ENCODE measurements around the gene PHC1. TPM values are rescaled to one million over a fixed set of nuclear protein-coding genes. Genes with fewer than 3 reads are reported as not detected.
A peak's percentile ranks its signal among the peaks of the same experiment; 100 is the strongest.
"Not testable (repeated sequence)": the region's sequence is repeated elsewhere in the genome, so short reads cannot be mapped to it uniquely, and the experiment has no call there.

PHC1 gene
- 58.2 and 79.5 TPM in 2 replicates for polyA plus RNA-seq (2014; cell fraction: cytosol; rRNA removed)
- polyA plus RNA-seq (2014; cell fraction: nucleus; rRNA removed) = 135 and 197 TPM in 2 replicates

DNA sequence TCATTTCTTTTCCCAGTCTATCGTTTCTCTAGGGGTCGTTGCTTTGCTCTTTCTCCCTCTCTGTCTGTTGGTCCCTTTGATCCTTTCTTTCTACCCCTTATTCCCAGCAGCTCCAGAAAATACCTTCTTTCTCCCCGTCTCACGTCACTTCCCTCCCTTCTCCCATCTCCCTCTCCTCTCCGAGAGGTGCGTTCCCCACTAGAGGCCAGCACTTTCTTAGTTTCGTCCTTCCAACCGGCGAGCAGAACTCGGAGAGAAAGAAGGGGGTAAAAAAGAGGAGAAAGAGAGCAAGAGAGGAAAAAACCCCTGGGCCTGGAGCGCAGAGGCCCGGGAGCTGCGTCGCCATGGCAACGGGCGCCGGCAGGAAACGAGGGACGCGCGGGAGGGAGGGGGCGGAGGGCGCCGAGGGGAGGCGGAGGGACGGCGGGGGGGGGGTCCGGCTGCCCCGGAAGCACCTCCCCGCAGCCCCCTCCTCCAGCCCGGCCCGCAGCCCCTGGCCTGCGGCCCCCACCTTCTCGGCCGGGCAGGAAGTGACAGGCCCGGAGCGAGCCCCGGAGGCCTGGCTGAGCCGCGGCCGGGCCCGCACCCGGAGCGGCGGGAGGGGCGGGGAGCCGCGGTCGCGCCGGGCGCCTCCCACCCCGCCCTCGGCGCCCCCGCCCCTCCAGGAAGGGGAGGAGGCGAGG lies at the start of gene PHC1:
TSS of gene PHC1 (plus strand) at position 477 of the 683 bp plus-strand sequence. CDS start 3,169 bp downstream, outside the sequence.
- peak; percentile 90 for DNase-seq (ENCODE audit: low spot score)

DNA sequence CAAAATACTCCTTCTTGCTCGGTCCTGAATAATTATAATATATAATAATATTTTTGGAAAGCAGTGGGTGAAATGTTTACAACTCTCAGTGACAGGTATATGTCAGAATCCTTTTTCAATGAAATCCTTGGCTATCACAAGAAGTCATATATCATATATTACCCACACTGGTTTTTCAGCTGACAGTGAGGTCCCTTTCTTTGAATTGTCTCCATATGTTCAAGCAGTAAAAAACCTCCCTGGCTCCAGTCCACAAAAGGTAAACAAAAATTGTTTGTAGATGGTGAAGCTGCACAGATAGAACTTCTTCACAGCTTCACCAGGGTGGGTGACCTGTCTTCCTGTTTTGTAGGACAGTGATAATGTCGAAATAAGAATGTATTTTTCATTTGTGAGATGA lies 47.9 kb upstream of the PHC1 start:
- DNase-seq (ENCODE audit: low spot score) = no peak

DNA sequence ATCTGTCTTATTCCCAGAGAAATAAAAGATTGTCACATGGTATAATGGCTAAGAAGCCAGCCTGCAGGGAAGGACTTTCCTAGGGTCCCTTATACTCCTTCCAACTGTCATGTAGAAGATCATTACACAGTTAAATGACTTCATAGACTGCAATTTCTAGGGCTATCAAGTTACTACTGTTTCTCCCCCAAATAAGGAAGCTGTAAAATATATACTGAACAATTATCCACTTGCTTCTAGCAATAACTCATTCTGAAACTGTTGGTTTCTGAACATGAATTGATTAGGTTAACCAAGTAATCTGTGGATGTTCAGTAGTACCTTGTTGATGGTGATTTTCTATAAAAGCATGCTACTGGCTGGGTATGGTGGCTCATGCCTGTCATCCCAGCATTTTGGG lies 47.3 kb upstream of the PHC1 start:
- no peak for DNase-seq (ENCODE audit: low spot score)

DNA sequence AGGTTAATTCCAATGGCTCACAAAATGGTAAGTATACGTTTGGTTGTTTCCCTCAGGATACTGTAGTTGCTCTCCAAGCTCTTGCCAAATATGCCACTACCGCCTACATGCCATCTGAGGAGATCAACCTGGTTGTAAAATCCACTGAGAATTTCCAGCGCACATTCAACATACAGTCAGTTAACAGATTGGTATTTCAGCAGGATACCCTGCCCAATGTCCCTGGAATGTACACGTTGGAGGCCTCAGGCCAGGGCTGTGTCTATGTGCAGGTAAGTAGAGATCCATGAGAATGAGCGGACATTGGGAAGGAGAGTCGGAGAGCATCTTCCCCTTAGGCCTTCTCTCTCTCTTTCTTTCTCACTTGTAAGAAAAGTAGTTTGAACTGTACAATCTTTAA lies 46.5 kb upstream of the PHC1 start:
- no peak for DNase-seq (ENCODE audit: low spot score)

DNA sequence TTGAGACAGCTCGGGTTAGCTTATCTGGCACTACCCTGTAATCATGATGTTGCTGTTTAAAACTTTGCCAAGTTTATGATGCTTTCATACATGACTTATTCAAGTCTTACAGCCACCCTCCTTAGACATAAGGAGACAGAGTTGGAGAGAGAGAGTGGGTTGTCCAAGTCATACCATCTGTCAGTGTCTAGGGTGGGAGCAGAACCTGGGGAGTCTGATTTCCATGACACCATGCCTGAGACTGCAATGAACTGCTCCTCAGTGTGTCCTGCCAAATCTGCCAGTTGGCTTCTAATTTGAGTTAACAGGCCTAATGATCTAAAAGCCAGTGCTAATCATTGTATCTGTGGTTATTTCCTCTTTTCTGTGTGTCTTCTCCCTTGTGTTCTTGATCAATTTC lies 43.7 kb upstream of the PHC1 start:
- no peak for DNase-seq (ENCODE audit: low spot score)

DNA sequence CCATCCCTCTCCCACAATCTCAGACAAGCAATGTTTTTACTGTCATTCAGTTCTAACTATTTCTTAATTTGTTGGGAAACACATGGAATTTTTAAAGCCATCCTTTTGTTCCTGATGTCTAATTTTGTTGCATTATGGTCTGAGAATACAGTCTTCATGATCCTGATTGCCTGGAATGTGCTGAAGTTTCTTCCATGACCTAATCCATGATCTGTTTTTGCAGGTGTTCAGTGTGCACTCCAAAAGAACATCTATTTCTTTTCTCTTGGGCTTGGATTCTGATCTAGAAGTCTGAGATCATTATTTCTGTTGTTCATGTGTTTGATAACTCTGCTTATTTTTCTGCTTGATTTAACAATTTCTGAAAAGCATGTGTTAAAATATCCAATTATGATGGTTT lies 43.2 kb upstream of the PHC1 start:
- DNase-seq (ENCODE audit: low spot score) = no peak

DNA sequence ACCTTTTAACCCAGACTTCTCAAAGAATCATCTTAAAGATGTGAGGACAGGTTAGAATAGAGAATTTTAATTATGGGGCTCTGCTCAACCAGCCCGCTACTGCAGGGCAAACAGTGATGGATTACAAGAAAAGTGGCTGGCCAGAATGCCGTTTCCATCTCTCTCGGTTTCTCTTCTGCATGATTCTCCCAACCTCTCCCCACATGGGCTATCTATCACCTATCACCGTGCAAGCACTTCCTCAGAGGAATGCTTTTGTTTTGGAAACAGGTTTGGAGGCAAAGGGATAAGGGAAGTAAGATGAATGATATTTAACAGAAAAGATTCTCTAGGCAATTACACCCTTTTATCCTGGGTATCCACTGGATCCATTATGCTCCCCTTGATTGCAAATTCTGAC lies 37.4 kb upstream of the PHC1 start:
- DNase-seq (ENCODE audit: low spot score) = no peak

DNA sequence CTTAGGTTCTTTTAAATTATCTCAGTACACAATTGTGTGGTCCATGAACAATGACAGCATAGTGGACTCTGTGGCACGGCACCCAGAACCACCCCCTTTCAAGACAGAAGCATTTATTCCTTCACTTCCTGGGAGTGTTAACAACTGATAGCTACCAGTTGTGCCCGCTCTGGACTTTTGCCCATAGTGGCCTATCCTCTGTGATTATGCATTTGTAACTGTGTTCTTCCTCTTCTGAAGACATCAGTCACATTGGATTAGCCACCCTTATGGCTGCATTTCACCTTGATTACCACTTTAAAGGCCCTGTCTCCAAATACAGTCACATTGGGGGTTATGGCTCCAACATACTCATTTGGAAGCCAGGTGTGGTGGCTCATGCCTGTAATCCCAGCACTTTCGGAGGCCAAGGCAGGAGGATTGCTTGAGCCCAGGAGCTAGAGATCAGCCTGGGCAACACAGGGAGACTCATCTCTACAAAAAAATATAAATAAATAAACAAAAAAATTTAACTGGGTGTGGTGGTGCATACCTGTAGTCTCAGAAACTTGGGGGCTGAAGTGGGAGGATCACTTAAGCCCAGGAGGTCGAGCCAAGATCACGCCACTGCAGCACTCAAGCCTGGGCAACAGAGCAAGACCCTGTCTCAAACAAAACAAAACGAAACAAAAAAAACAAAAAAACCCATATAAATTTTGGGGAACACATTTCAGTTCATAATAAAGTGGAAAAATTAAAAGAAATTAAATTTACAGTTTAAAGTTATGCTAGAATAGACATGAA lies 27.6 kb upstream of the PHC1 start:
- DNase-seq (ENCODE audit: low spot score) = no peak

DNA sequence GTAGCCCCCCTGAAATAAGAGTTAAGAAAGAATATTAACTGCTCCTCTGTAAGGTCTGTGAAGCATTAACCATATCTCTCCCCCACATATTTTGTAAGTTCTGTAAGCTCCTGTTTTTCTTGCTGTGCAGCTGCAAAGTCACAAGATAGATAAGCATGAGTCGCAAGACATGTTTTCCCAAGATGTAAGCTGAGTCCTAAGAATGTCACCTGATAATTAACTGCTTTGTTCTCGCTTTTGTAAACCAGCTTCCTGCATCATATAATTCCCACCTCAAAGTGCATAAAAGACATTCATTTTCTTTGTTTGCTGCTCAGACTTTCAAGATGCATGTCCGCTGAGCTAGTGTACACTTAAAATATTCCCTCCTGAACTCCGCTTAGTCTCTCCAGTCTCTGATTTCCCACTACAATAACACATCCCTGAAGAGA lies 27.0 kb upstream of the PHC1 start:
- DNase-seq (ENCODE audit: low spot score) = no peak

DNA sequence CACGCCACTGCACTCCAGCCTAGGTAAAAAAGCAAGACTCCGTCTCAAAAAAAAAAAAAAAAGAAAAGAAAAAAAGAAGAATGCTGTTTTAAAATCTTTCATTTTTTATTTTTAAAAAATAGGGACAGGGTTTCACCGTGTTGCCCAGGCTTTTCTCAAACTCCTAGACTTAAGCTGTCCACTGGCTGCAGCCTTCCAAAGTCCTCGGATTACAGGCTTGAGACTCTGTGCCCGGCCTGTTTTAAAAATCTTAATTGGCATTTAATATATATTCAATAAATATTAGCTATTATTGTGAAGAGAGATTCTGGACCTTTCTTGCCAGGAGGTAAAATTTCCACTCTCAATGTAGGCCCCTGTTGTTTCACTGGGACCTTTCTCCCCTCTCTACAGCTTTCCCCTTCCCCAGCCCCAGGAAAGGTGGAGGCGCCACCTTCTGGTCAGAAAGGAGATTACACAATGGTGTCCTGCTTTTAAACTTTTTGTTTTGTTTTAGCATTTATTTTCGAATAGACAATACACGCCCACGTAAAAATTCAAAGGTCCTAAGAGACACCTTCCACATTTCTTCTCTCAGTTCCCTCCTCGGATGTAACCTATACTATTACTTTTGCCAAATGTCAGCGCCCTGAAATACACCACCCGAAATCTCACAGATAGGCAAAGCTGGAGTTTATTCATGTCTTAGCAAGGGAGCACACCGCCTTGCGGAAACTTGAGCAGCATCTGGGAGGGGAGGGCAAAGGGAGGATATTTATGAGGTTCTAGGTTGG lies 23.8 kb upstream of the PHC1 start:
- DNase-seq (ENCODE audit: low spot score) = peak; percentile 58

DNA sequence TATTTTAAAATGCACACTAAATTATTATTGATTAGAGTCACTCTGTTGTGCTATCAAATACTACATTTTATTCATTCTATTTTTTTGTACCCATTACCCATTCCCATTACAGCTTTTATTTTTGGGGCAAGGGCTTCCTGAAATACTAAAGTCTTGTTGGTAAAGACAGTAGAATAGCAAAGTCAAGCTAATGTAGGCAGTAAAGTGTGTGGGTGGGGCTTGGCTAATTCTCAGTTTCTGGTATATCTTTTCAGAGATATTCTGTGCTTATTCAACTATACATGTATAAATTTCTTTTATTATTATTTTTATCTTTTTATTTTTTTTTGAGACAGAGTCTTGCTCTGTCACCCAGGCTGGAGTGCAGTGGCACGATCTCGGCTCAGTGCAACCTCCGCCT lies 22.3 kb upstream of the PHC1 start:
- no peak for DNase-seq (ENCODE audit: low spot score)

DNA sequence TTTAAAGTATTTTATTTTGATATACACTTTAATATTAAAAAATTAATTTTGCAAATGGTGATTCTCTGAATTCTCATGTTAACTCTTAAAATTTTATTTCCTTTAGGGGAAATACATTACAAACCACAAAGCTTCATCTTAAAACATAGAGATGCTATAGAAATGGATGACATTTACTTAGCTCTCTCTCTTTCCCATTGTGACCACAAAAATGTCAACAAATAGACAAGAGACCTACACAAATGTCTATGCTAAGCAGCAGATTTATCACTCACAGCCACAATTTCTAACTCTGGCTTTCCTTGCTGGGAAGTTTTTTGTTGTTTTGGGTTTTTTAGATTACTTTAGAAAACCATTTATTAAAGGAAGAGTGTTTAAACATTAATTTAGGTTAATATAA lies 19.9 kb upstream of the PHC1 start:
- DNase-seq (ENCODE audit: low spot score) = no peak

DNA sequence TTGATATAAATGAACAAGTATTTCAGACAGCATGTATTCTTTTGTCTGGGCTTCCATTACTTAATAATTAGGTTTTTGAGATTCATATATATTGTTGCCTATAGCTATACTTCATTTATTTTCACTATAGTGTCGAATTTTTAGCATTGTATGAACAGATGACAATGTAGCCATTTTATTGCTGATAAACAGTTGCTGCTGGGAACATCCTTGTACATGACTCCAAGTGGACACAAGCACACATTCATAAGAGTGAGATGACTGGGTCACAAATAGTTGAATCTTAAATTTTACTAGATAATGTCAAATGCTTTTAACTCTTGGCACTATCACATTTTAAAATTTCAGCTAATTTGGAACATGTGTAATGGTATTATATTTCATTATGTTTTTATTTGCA lies 19.3 kb upstream of the PHC1 start:
- no peak for DNase-seq (ENCODE audit: low spot score)

DNA sequence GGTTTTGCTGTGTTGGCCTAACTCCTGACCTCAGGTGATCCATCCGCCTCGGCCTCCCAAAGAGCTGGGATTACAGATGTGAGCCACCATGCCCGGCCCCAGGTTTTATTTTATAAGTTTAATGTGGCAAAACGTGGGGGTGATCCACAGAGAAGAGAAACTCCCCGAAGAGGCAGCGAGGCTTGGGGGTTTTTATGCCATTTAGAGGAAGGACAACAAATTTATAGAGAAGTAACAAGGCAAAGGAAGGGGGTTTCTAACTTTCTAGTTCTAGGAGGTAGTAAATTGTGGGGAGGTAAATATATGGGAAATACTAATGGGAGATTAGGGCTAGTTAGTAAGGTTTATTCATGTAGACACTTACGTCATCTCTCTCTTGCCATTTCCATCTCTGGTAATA lies 17.2 kb upstream of the PHC1 start:
- no peak for DNase-seq (ENCODE audit: low spot score)

DNA sequence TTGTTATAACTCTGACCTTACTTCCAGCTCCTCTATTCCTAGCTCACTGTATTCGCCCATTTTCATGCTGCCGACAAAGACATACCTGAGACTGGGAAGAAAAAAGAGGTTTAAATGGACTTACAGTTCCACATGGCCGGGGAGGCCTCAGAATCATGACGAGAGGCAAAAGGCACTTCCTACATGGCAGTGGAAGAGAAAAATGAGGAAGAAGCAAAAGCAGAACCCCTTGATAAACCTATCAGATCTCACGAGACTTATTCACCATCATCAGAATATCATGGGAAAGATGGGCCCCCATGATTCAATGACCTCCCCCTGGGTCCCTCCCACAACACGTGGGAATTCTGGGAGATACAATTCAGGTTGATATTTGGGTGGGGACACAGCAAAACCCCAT lies 14.5 kb upstream of the PHC1 start:
- no peak for DNase-seq (ENCODE audit: low spot score)

DNA sequence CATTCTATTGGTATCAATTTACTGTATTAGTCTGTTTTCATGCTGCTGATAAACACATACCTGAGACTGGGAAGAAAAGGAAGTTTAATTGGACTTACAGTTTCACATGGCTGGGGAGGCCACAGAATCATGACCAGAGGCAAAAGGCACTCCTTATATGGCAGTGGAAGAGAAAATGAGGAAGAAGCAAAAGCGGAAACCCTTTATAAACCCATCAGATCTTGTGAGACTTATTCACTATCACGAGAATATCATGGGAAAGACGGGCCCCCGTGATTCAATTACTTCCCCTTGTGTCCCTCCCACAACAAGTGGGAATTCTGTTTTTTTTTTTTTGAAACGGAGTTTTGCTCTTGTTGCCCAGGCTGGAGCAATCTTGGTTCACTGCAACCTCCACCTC lies 11.6 kb upstream of the PHC1 start:
- not testable (repeated sequence) for DNase-seq (ENCODE audit: low spot score)

DNA sequence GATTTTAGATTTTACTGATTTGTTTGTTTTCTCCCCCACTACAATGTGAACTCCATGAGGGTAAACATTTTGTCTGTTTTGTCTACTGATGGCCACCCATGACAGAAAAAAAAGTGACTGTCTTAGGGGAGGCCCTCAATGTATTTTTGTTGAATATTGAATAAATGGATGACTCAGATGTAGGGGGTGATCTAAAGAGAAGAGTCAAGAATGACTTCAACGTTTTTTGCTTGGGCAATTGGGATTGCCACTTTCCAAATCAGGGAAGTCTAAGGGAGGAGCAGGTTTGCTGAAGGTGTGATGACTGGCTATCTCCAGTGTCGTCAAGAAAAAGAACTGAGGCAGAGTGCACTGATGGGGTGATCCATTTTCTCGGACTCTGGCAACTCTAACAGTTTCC lies 10.7 kb upstream of the PHC1 start:
- DNase-seq (ENCODE audit: low spot score) = no peak

DNA sequence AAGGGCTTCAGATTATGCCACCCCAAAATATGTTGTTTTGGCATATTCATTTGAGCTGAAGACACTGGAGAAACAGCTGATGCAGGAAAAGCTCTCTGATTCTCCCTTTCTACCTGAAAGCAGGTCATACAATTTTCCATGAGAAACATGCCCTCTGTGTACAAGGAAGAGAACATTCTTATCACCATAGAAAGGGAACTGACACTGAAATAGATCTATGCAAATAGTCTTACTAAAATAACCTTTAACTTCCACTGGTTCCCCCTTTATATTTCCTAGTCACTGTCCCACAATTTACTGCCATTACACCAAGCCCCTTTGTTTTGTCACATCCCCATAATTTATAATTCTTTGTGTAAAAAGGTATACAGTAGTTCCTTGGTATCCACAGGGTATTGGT lies 9.6 kb upstream of the PHC1 start:
- no peak for DNase-seq (ENCODE audit: low spot score)

DNA sequence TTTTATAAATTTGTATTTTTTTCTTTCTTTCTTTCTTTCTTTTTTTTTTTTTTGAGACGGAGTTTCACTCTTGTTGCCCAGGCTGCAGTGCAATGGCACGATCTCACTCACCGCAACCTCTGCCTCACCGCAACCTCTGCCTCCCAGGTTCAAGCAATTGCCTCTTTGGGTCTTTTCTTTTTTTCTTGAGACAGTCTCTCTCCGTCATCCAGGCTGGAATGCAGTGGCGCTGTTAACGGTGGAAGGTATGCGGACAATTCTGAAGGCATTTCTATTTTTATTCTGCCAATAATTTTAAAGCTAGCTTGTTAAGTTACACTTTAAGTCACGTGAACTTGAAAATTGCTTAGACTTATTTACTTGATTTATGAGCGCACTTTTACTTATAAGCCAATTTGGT lies 8.8 kb upstream of the PHC1 start:
- no peak for DNase-seq (ENCODE audit: low spot score)

DNA sequence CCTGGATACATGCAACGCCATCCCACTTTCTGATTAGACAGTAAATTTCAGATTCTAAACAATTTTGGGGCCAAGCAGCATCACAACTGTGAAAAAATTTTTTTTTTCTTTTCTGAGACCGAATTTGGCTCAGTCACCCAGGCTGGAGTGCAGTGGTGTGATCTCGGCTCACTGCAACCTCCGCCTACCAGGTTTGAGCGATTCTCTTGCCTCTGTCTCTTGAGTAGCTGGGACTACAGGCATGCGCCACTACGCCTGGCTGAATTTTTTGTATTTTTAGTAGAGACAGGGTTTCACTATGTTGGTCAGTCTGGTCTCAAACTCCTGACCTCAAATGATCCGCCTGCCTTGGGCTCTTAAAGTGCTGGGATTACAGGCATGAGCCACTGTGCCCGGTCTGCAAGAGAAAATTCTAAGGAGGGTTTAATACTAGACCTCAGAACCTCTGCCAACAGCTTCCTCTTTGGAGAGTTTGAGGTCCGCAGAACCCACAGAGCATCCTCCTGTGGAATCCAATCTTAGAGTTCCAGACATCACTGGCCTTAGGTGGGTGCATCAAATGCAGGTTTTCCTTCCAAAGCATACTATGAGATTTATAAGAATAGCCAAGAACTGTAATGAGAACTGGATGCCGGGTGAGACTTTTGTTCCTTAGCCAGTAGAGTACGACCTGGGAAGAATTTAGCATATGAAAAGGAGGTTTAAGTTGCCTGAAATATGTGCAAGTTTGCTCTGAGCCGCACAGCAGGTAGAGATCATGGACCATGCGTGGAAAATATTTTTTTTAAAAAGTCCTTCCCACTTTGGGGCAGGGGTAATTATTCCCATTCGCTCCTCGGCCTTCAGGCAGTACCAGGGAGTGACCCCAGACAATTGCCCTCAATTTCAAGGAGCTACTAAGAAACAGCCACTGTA lies 7.8 kb upstream of the PHC1 start:
- DNase-seq (ENCODE audit: low spot score) = no peak

DNA sequence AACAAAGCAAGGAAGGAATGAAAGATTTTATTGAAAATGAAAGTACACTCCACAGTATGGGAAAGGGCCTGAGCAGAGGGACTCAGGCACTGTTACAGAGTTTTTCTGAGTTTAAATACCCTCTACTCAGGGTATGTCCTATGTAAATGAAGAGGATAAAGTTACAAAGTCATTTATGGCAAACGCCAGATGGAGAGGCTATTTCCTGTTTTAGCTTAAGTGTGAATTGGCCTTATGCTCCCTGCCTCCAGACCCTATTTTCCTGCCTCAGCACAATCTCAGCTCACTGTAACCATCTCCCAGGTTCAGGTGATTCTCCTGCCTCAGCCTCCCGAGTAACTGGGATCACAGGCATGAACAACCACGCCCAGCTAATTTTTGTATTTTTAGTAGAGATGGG lies 6.8 kb upstream of the PHC1 start:
- no peak for DNase-seq (ENCODE audit: low spot score)

Data from SK-N-DZ (cell line).